Measurements from ENCODE around the gene ESRRB. TPM values are rescaled to one million over a fixed set of nuclear protein-coding genes. Genes with fewer than 3 reads are reported as not detected.

Gene ESRRB
- total RNA-seq, 1 donor from 2014 or later, result 0.74 TPM

GRCh38 chr14:76375484-76375883, 453 bp upstream of the ESRRB start:
- Histone ChIP-seq H3K9me3 (no peaks in the 10 kb centered on the region), H3K27me3 (peaks cover 5% of the 10 kb centered on the region), H3K4me1 (peaks cover 19% of the 10 kb centered on the region), H3K27ac (no peak overlapping the region), H3K36me3 (no peaks in the 10 kb centered on the region), H3K4me3 (no peak overlapping the region)
- intact Hi-C loops (cut with DNase I), result no loop called here
- TF ChIP-seq POLR2A (IDR thresholded peaks at IDR 0.05) (no peak), CTCF (IDR thresholded peaks at IDR 0.05) (no peak), POLR2AphosphoS5 (IDR thresholded peaks at IDR 0.05; ENCODE audit: insufficient read depth in 1 of 2, low read depth in 1 of 2) (no peak)
- DNase-seq (ENCODE audit: extremely low spot score in 2 of 2), result no peak

GRCh38 chr14:76376409-76376877, 506 bp downstream of the ESRRB start:
- H3K4me1 ChIP-seq, result peaks cover 19% of the 10 kb centered on the region
- H3K4me3 ChIP-seq, result peak overlapping the region in 1 of 2 donors; percentile 7
- DNase-seq (ENCODE audit: extremely low spot score in 2 of 2), result no peak
- peaks cover 5% of the 10 kb centered on the region for H3K27me3 ChIP-seq
- H3K9me3 ChIP-seq, result no peaks in the 10 kb centered on the region
- no peak for TF ChIP-seq POLR2A (IDR thresholded peaks at IDR 0.05)
- TF ChIP-seq CTCF (IDR thresholded peaks at IDR 0.05), result no peak
- H3K36me3 ChIP-seq, result no peaks in the 10 kb centered on the region
- no peak overlapping the region for H3K27ac ChIP-seq
- intact Hi-C loops (cut with DNase I), result no loop called here

GRCh38 chr14:76376878-76377734, 1.2 kb downstream of the ESRRB start:
- H3K4me1 ChIP-seq, result peaks cover 19% of the 10 kb centered on the region
- TF ChIP-seq CTCF (IDR thresholded peaks at IDR 0.05) (no peak), POLR2AphosphoS5 (IDR thresholded peaks at IDR 0.05; ENCODE audit: insufficient read depth in 1 of 2, low read depth in 1 of 2) (no peak), POLR2A (IDR thresholded peaks at IDR 0.05) (no peak)
- peak overlapping the region in 1 of 2 donors; percentile 7 for H3K4me3 ChIP-seq
- no peaks in the 10 kb centered on the region for H3K36me3 ChIP-seq
- H3K27me3 ChIP-seq, result peaks cover 5% of the 10 kb centered on the region
- no peak overlapping the region for H3K27ac ChIP-seq
- no peaks in the 10 kb centered on the region for H3K9me3 ChIP-seq
- no peak for DNase-seq (ENCODE audit: extremely low spot score in 2 of 2)
- intact Hi-C loops (cut with DNase I), result no loop called here

GRCh38 chr14:76377735-76378074, 1.8 kb downstream of the ESRRB start:
- Histone ChIP-seq H3K27me3 (peaks cover 5% of the 10 kb centered on the region), H3K36me3 (no peaks in the 10 kb centered on the region), H3K4me3 (no peak overlapping the region), H3K4me1 (peaks cover 19% of the 10 kb centered on the region), H3K27ac (no peak overlapping the region), H3K9me3 (no peaks in the 10 kb centered on the region)
- intact Hi-C loops (cut with DNase I), result no loop called here
- TF ChIP-seq POLR2AphosphoS5 (IDR thresholded peaks at IDR 0.05; ENCODE audit: insufficient read depth in 1 of 2, low read depth in 1 of 2), result no peak
- no peak for TF ChIP-seq CTCF (IDR thresholded peaks at IDR 0.05)
- no peak for TF ChIP-seq POLR2A (IDR thresholded peaks at IDR 0.05)
- DNase-seq (ENCODE audit: extremely low spot score in 2 of 2), result no peak

- no peaks in the 10 kb centered on the region for H3K9me3 ChIP-seq
- TF ChIP-seq POLR2A (IDR thresholded peaks at IDR 0.05), result no peak
- TF ChIP-seq POLR2AphosphoS5 (IDR thresholded peaks at IDR 0.05; ENCODE audit: insufficient read depth in 1 of 2, low read depth in 1 of 2), result no peak
- TF ChIP-seq CTCF (IDR thresholded peaks at IDR 0.05), result no peak
- H3K27me3 ChIP-seq, result peaks cover 5% of the 10 kb centered on the region
- no peak overlapping the region for H3K4me3 ChIP-seq
- intact Hi-C loops (cut with DNase I), result no loop called here
- peaks cover 14% of the 10 kb centered on the region for H3K4me1 ChIP-seq
- no peaks in the 10 kb centered on the region for H3K36me3 ChIP-seq
- no peak for DNase-seq (ENCODE audit: extremely low spot score in 2 of 2)
- H3K27ac ChIP-seq, result no peak overlapping the region
Measured at GRCh38 chr14:76380991-76381390, 5.1 kb downstream of the ESRRB start.

Data from vagina (tissue), 2 donors.